SK-N-SH (cell line): ENCODE results near the gene NOXA1. TPM values are rescaled to one million over a fixed set of nuclear protein-coding genes. Genes with fewer than 3 reads are reported as not detected.

ENCODE experiments used
- CTCF ChIA-PET: fragments of 300-600, 350-600 bp; formaldehyde crosslinking; extraction: SDS; loops from one replicate; lab custom pipeline; 2021; lab: Yijun Ruan, JAX
- POLR2A ChIA-PET: fragments of 350-600 bp; sonication (Branson Sonifier 250); formaldehyde crosslinking; extraction: SDS; loops from one replicate; lab custom pipeline; 2020; ENCODE audit warnings: antibody characterized with exemption, inconsistent platforms; lab: Yijun Ruan, JAX
- DNase-seq: peaks from one replicate; pipeline ENCODE4 v3.0.0; 2012
- H2AFZ ChIP-seq: fragments of 200-600 bp; sonication (generic); 2 replicates; pipeline ENCODE4 v1.8.1; 2016; ENCODE audit warnings: antibody characterized with exemption, mild to moderate bottlenecking, low read depth
- H3F3A ChIP-seq: fragments of 200-600 bp; sonication (generic); replicated peaks from 2 replicates; pipeline ENCODE3; 2016; ENCODE audit warnings: antibody characterized with exemption, mild to moderate bottlenecking; ENCODE audit not compliant: insufficient read depth
- H3K27ac ChIP-seq, 2 experiments: fragments of 200-500 bp in 1 of 2; fragments of 200-600 bp in 1 of 2; sonication (Bioruptor generic) in 1 of 2; sonication (generic), shearing (Covaris generic) in 1 of 2; 2 replicates each; pipeline versions ENCODE4 v1.5.1 to v1.6.1; 2014 to 2016; ENCODE audit warnings: low read depth in 2 of 2, inconsistent platforms in 1 of 2, low read length in 1 of 2, mild to moderate bottlenecking in 1 of 2, mixed read lengths in 1 of 2
- H3K27me3 ChIP-seq: fragments of 200-600 bp; sonication (generic), shearing (Covaris generic); 2 replicates; pipeline ENCODE4 v1.6.1; 2016; ENCODE audit warnings: mixed run types; ENCODE audit not compliant: insufficient read depth
- H3K36me3 ChIP-seq, 2 experiments: fragments of 200-500 bp in 1 of 2; fragments of 200-600 bp in 1 of 2; sonication (Bioruptor generic) in 1 of 2; sonication (generic) in 1 of 2; replicated peaks in 1 of 2; 2 replicates each; pipeline versions ENCODE3 to v1.5.1; 2014 to 2016; ENCODE audit warnings: low read length in 1 of 2, mild to moderate bottlenecking in 1 of 2; ENCODE audit not compliant: insufficient read depth in 2 of 2, control insufficient read depth in 1 of 2
- H3K4me1 ChIP-seq, 2 experiments: fragments of 200-500 bp in 1 of 2; fragments of 200-600 bp in 1 of 2; sonication (Bioruptor generic) in 1 of 2; sonication (generic), shearing (Covaris generic) in 1 of 2; 2 replicates each; pipeline versions ENCODE4 v1.5.1 to v1.6.1; 2014 to 2016; ENCODE audit warnings: low read depth in 1 of 2, low read length in 1 of 2, mixed run types in 1 of 2; ENCODE audit not compliant: insufficient read depth in 2 of 2, control insufficient read depth in 1 of 2
- H3K4me2 ChIP-seq: fragments of 200-600 bp; sonication (generic), shearing (Covaris generic); 2 replicates; pipeline ENCODE4 v1.6.1; 2017; ENCODE audit warnings: mixed run types
- H3K4me3 ChIP-seq, 2 experiments: fragments of 200-500 bp in 1 of 2; fragments of 200-600 bp in 1 of 2; sonication (Bioruptor generic) in 1 of 2; sonication (generic), shearing (Covaris generic) in 1 of 2; 2 replicates each; pipeline versions ENCODE4 v1.5.1 to v1.8.1; 2014 to 2016; ENCODE audit warnings: low read depth in 2 of 2, inconsistent platforms in 1 of 2, low read length in 1 of 2, mild to moderate bottlenecking in 1 of 2, mixed read lengths in 1 of 2, moderate library complexity in 1 of 2
- H3K79me2 ChIP-seq: fragments of 200-600 bp; sonication (generic); 2 replicates; pipeline ENCODE4 v1.8.1; 2017; ENCODE audit warnings: mild to moderate bottlenecking; ENCODE audit not compliant: insufficient read depth
- H3K9ac ChIP-seq: fragments of 200-600 bp; sonication (generic); 2 replicates; pipeline ENCODE4 v1.6.1; 2017; ENCODE audit warnings: mixed run types
- H3K9me2 ChIP-seq: fragments of 200-600 bp; sonication (generic); 2 replicates; pipeline ENCODE4 v1.6.1; 2017; ENCODE audit warnings: mixed run types
- H3K9me3 ChIP-seq: fragments of 200-600 bp; sonication (generic); 2 replicates; pipeline ENCODE4 v1.6.1; 2017; ENCODE audit warnings: mixed run types, mild to moderate bottlenecking, moderate library complexity
- H4K20me1 ChIP-seq: fragments of 200-600 bp; sonication (generic); 2 replicates; pipeline ENCODE4 v1.6.1; 2017; ENCODE audit warnings: mild to moderate bottlenecking, mixed run types; ENCODE audit not compliant: insufficient read depth
- EZH2phosphoT487 ChIP-seq: fragments of 200-600 bp; sonication (generic); IDR thresholded peaks from 2 replicates; pipeline ENCODE4 v1.6.1; 2017; ENCODE audit warnings: low read depth, mixed run types, mild to moderate bottlenecking, antibody characterized with exemption, moderate library complexity, borderline replicate concordance
- FOSL2 ChIP-seq: IDR thresholded peaks from 2 replicates; pipeline ENCODE4 v1.4.0; 2012; ENCODE audit warnings: low read depth, mild to moderate bottlenecking, moderate library complexity, borderline replicate concordance
- JUND ChIP-seq: IDR thresholded peaks from 2 replicates; pipeline ENCODE4 v1.4.0; 2012
- NRF1 ChIP-seq: IDR thresholded peaks from 2 replicates; pipeline ENCODE4 v1.6.1; 2012; ENCODE audit warnings: low read depth, mild to moderate bottlenecking, low read length
- RFX5 ChIP-seq: IDR thresholded peaks from 2 replicates; pipeline ENCODE4 v1.6.1; 2012; ENCODE audit warnings: mild to moderate bottlenecking, improper control_type of control experiment, low read length
- TAF1 ChIP-seq: IDR thresholded peaks from 2 replicates; pipeline ENCODE4 v1.6.1; 2012; ENCODE audit warnings: low read depth, mild to moderate bottlenecking, low read length, moderate library complexity, borderline replicate concordance
- TCF12 ChIP-seq: IDR thresholded peaks from 2 replicates; pipeline ENCODE4 v1.4.0; 2012
- TEAD4 ChIP-seq: IDR thresholded peaks from 2 replicates; pipeline ENCODE4 v1.4.0; 2012; ENCODE audit warnings: mild to moderate bottlenecking, borderline replicate concordance; ENCODE audit not compliant: insufficient read depth
- WGBS: methylation state at CpG from one replicate; pipeline ENCODE4 v1.1.6; 2017; ENCODE audit warnings: low lambda C conversion rate; 5-methylcytosine and 5-hydroxymethylcytosine counted together
- polyA plus RNA-seq, 3 experiments: library from polyadenylated mRNA; depleted of rRNA; stranded (reverse); fragments of >200 nt; gene quantifications; 2 replicates each; pipeline ENCODE4 v1.2.3, GENCODE V29; 2012
- TF ChIP-seq, protein P1 (sequence below): fragments of 150-350 bp; IDR thresholded peaks from 2 replicates; pipeline ENCODE4 v1.6.1; 2017; ENCODE audit warnings: antibody characterized with exemption, low read length, low read depth, borderline replicate concordance
- TF ChIP-seq, protein P2 (sequence below): IDR thresholded peaks from 2 replicates; pipeline ENCODE4 v1.4.0; 2012; ENCODE audit warnings: low read depth
- TF ChIP-seq, protein P3 (sequence below): fragments of 150-350 bp; IDR thresholded peaks from 2 replicates; pipeline ENCODE4 v1.6.1; 2016; ENCODE audit warnings: mild to moderate bottlenecking, low read depth, low read length

The NOXA1 gene
- polyA plus RNA-seq, 1 of the 3 experiments (the other 2 are of a cell fraction) = 0.39 TPM

DNA sequence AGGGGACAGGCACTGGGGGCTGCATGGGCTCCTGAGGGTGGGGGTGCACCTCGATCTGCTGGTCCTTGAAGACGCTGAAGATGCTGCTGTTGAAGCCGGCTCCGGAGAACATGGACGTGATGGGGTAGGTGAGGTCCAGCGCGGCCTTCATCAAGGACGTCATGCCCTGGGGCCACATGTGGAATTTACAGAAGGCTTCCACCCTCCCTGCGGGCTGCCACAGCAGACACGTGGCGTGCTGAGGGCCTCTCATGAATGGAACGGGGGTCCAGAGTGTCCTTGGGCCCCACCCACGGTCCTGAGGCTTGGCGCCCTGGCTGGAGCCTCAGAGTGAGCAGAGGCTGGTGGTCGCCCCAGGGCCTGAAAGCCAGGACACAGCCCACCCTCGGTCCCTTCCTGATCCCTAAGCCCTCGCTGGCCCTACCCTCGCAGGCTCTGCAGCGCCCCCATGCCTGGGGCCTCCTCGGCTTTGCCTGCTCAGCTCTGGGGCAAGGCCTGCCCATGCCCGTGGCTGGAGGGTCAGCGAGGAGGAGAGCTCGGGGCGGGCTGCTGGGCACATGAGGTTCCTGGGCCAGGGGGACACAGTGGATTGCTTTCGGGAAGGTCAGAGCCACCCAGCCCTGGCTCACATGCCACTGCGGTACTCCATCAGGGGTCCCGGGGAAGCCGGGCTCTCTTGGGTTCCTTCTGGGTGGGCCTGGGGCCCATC lies 41.3 kb downstream of the NOXA1 start:
- TF ChIP-seq TEAD4 (no peak), JUND (no peak), EZH2phosphoT487 (no peak), TAF1 (no peak), RFX5 (no peak), TCF12 (no peak), NRF1 (no peak), FOSL2 (no peak)
- TF ChIP-seq, protein P1, sequence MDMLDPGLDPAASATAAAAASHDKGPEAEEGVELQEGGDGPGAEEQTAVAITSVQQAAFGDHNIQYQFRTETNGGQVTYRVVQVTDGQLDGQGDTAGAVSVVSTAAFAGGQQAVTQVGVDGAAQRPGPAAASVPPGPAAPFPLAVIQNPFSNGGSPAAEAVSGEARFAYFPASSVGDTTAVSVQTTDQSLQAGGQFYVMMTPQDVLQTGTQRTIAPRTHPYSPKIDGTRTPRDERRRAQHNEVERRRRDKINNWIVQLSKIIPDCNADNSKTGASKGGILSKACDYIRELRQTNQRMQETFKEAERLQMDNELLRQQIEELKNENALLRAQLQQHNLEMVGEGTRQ = no peak
- TF ChIP-seq, protein P2, sequence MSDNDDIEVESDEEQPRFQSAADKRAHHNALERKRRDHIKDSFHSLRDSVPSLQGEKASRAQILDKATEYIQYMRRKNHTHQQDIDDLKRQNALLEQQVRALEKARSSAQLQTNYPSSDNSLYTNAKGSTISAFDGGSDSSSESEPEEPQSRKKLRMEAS = no peak
- TF ChIP-seq, protein P3, sequence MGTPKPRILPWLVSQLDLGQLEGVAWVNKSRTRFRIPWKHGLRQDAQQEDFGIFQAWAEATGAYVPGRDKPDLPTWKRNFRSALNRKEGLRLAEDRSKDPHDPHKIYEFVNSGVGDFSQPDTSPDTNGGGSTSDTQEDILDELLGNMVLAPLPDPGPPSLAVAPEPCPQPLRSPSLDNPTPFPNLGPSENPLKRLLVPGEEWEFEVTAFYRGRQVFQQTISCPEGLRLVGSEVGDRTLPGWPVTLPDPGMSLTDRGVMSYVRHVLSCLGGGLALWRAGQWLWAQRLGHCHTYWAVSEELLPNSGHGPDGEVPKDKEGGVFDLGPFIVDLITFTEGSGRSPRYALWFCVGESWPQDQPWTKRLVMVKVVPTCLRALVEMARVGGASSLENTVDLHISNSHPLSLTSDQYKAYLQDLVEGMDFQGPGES = no peak

DNA sequence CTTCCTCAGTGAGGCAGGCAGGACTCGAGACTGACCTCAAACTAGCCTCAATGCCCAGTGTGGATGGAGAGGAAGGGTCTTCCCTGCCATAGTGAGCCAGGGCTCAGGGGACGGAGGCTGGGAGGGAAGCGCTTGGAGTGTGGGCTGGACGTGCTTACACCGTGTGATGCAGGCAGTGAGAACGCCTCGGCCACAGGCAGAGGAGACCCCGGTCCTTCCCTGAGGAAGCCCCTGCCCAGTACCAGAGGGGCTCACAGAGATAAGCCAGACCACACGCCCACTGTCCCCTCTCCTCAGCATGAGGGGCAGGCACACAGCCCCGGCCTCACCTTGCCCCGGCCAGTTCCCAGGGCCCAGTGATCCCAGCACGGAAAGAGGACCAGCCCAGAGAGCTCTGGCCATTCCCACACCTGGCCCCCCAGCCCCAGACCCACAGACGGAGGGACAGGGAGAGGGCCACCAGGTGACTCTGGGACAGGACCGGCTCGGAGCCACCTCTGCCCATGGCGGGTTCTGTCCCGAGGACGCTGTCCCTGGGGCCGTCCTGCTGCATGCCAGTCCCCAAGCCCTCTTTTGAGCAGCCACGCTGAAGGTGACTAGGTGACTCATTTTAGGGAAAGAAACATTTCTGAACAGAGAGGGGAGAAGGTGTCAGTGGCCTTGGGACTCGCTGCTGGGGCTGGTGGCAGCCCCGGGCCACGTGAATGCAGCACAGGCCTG lies 42.0 kb downstream of the NOXA1 start:
- Histone ChIP-seq H3K9me2 (no peaks in the 10 kb centered on the region), H3K4me3 (no peak overlapping the region), H2AFZ (no peak overlapping the region), H3K79me2 (no peaks in the 10 kb centered on the region), H3K36me3 (no peaks in the 10 kb centered on the region), H3F3A (no peaks in the 10 kb centered on the region), H3K27me3 (no peaks in the 10 kb centered on the region), H3K4me1 (no peaks in the 10 kb centered on the region; a peak in 1 of 4 replicates), H3K9me3 (no peaks in the 10 kb centered on the region), H3K9ac (no peak overlapping the region), H3K4me2 (no peak overlapping the region), H3K27ac (no peak overlapping the region), H4K20me1 (no peaks in the 10 kb centered on the region)
- ChIA-PET CTCF (no interaction called here), POLR2A (no interaction called here)
- TF ChIP-seq, protein P2 = no peak
- no peak for TF ChIP-seq TEAD4
- TF ChIP-seq, protein P1 = no peak
- DNase-seq = no peak
- 83% methylated on average over 10 of the region's 23 CpGs for WGBS

More for the DNA sequence above, 41.3 kb downstream of the NOXA1 start:
- H3K4me1 ChIP-seq = peaks cover 3 to 4% of the 10 kb centered on the region in 2 experiments; a peak in 2 of 4 replicates
- WGBS = 89% methylated on average over 11 of the region's 28 CpGs
- H3K4me3 ChIP-seq = no peak overlapping the region
- no peak overlapping the region for H3K27ac ChIP-seq
- no peak overlapping the region for H3K4me2 ChIP-seq
- POLR2A ChIA-PET = no interaction called here
- no peak for DNase-seq
- no peaks in the 10 kb centered on the region for H4K20me1 ChIP-seq
- H2AFZ ChIP-seq = no peak overlapping the region
- no peaks in the 10 kb centered on the region for H3F3A ChIP-seq
- no peaks in the 10 kb centered on the region for H3K79me2 ChIP-seq
- CTCF ChIA-PET = interaction anchor here (1.4 kb wide), 1 partner anchor 42 kb away, joined by 3 read pairs; the partner anchor contains the start of gene EXD3
- H3K27me3 ChIP-seq = no peaks in the 10 kb centered on the region
- no peaks in the 10 kb centered on the region for H3K9me2 ChIP-seq
- no peaks in the 10 kb centered on the region for H3K9me3 ChIP-seq
- H3K9ac ChIP-seq = no peak overlapping the region
- no peaks in the 10 kb centered on the region for H3K36me3 ChIP-seq
